ENCODE data around the gene CHMP1A. TPM values are rescaled to one million over a fixed set of nuclear protein-coding genes. Genes with fewer than 3 reads are reported as not detected.

The CHMP1A gene
- total RNA-seq, 2 donors from 2014 or later = 63.0 to 77.2 TPM

- no peak overlapping the region for H3K4me3 ChIP-seq
- DNase-seq (ENCODE audit: low spot score) (no peak), ATAC-seq (ENCODE audit: insufficient number of reproducible peaks, low FRiP score, low read depth) (no peak)
- no peak for TF ChIP-seq CTCF (IDR thresholded peaks at IDR 0.05)
- no peaks in the 10 kb centered on the region for H3K4me1 ChIP-seq (ENCODE audit: control insufficient read depth in 1 of 2, low read depth in 2 of 2)
- no peaks in the 10 kb centered on the region for H3K36me3 ChIP-seq
- H3K9me3 ChIP-seq = no peaks in the 10 kb centered on the region
- no peaks in the 10 kb centered on the region for H3K27me3 ChIP-seq (replicated peaks; ENCODE audit: insufficient read depth)
- H3K27ac ChIP-seq = no peak overlapping the region
Measured at GRCh38 chr16:89610108-89610453, 47.4 kb downstream of the CHMP1A start.

GRCh38 chr16:89607937-89608740, 49.4 kb downstream of the CHMP1A start:
- Histone ChIP-seq H3K4me3 (no peak overlapping the region), H3K27me3 (replicated peaks; ENCODE audit: insufficient read depth) (no peaks in the 10 kb centered on the region), H3K4me1 (ENCODE audit: control insufficient read depth in 1 of 2, low read depth in 2 of 2) (no peaks in the 10 kb centered on the region), H3K36me3 (no peaks in the 10 kb centered on the region), H3K9me3 (no peaks in the 10 kb centered on the region), H3K27ac (no peak overlapping the region)
- DNase-seq (ENCODE audit: low spot score) (no peak), ATAC-seq (ENCODE audit: insufficient number of reproducible peaks, low FRiP score, low read depth) (no peak)
- TF ChIP-seq CTCF (IDR thresholded peaks at IDR 0.05) = no peak

GRCh38 chr16:89607453-89607852, 50.1 kb downstream of the CHMP1A start:
- TF ChIP-seq CTCF (IDR thresholded peaks at IDR 0.05) = no peak
- Histone ChIP-seq H3K27ac (no peak overlapping the region), H3K36me3 (no peaks in the 10 kb centered on the region), H3K9me3 (no peaks in the 10 kb centered on the region), H3K4me3 (no peak overlapping the region), H3K27me3 (replicated peaks; ENCODE audit: insufficient read depth) (no peaks in the 10 kb centered on the region), H3K4me1 (ENCODE audit: control insufficient read depth in 1 of 2, low read depth in 2 of 2) (peaks cover 4 to 6% of the 10 kb centered on the region in 2 donors)
- DNase-seq (ENCODE audit: low spot score) = no peak
- no peak for ATAC-seq (ENCODE audit: insufficient number of reproducible peaks, low FRiP score, low read depth)

- Histone ChIP-seq H3K36me3 (no peaks in the 10 kb centered on the region), H3K4me1 (ENCODE audit: control insufficient read depth in 1 of 2, low read depth in 2 of 2) (peaks cover 4 to 13% of the 10 kb centered on the region in 2 donors), H3K27ac (no peak overlapping the region), H3K4me3 (no peak overlapping the region), H3K27me3 (replicated peaks; ENCODE audit: insufficient read depth) (no peaks in the 10 kb centered on the region), H3K9me3 (no peaks in the 10 kb centered on the region)
- ATAC-seq (ENCODE audit: insufficient number of reproducible peaks, low FRiP score, low read depth) = no peak
- no peak for TF ChIP-seq CTCF (IDR thresholded peaks at IDR 0.05)
- DNase-seq (ENCODE audit: low spot score) = no peak
Measured at GRCh38 chr16:89606006-89606405, 51.5 kb downstream of the CHMP1A start.

- no peaks in the 10 kb centered on the region for H3K36me3 ChIP-seq
- no peak overlapping the region for H3K4me3 ChIP-seq
- no peak for TF ChIP-seq CTCF (IDR thresholded peaks at IDR 0.05)
- no peak overlapping the region for H3K27ac ChIP-seq
- ATAC-seq (ENCODE audit: insufficient number of reproducible peaks, low FRiP score, low read depth) = no peak
- no peaks in the 10 kb centered on the region for H3K9me3 ChIP-seq
- DNase-seq (ENCODE audit: low spot score) = no peak
- no peaks in the 10 kb centered on the region for H3K27me3 ChIP-seq (replicated peaks; ENCODE audit: insufficient read depth)
- peaks cover 4 to 13% of the 10 kb centered on the region in 2 donors for H3K4me1 ChIP-seq (ENCODE audit: control insufficient read depth in 1 of 2, low read depth in 2 of 2)
Measured at GRCh38 chr16:89605186-89605970, 52.1 kb downstream of the CHMP1A start.

All from thoracic aorta (tissue), 2 donors.